Measurements from ENCODE around the gene TEX14.
"Not testable (repeated sequence)": the region's sequence is repeated elsewhere in the genome, so short reads cannot be mapped to it uniquely, and the experiment has no call there.

The TEX14 gene

DNA sequence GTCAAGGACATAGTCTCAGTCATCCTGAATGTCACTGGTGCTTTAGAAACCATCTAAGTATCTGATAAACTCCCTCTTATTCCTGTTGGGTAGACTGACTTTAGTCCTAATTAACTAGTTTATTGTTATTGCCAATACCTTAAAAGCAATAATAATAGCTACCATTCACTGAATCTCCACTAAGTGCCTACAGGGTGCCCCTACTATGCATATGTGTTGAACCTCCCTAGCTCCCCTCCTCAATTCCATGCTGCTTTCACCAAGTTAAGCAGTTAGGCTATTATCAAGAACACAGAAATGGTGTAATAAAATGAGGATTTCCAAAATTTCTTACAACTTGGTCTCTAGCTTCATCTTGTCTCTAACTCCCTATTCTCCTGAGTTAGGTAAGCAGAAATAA, 89.9 kb downstream of the TEX14 start:
- no peak for DNase-seq (ENCODE audit: low read depth in 2 of 2)

DNA sequence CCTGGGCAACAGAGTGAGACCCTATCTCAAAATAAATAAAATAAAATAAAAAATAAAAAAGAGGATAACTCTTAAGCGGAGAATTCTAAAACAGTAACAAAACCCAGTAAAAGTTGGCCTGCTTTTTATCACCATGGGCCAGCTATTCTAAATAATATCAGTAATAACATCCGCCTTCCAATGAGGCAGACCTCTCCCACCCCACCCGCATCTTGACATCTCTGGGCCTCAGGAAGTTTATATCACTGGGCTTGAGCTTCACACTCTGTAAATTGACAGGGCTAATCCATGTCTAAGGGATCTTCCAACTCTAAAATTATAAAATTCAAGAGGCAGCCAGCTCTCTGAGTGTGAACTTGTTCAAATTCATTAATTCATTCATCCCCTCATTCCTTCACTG, 94.5 kb downstream of the TEX14 start:
- no peak for DNase-seq (ENCODE audit: low read depth in 2 of 2)

DNA sequence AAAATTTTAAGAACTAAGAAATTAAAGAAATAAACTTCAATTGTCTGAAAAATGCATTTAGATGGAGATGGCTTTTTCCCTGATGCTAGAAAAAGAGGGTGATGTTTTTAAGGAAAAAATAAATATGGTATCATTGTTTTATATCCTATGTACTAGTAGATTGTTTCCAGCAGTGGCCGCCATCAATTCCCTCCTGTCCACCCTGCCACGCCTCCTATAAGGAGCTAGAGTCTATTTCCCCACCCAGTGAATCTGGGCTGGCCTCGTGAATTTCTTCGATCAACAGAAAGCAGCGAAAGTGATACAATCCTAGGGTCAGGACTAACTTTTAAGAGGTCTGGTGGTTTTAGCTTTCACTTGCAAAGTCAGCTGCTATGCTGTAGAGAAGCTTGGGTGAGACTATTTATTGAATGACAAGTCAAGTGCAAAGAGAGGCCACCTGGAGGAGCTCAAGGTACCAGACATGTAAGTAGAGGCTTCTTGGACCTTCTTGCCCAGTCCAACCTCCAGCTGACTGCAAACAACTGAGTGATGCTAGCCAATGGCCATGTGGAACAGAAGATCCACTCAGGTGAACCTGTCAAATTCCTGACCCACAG, 96.6 kb downstream of the TEX14 start:
- DNase-seq (ENCODE audit: low read depth in 2 of 2) = no peak

DNA sequence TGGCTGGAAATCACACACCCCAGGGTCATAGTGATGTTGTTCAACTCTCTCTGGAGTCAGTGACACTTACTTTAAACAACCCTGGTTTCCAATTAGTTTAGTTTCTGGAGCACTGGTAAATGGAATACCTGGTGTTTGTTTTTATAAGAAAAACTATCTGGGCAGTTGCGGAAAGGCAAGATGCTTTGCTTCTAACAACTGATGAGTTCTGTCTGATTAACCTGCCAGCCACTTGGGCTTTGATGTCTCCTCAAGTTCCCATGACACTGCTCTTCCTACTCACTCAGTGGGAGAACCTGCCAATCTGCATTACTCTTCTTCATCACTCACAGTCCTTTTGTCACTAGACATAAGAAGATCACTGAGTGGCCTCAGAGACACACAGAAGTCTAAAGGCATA, 98.7 kb downstream of the TEX14 start:
- no peak for DNase-seq (ENCODE audit: low read depth in 2 of 2)

DNA sequence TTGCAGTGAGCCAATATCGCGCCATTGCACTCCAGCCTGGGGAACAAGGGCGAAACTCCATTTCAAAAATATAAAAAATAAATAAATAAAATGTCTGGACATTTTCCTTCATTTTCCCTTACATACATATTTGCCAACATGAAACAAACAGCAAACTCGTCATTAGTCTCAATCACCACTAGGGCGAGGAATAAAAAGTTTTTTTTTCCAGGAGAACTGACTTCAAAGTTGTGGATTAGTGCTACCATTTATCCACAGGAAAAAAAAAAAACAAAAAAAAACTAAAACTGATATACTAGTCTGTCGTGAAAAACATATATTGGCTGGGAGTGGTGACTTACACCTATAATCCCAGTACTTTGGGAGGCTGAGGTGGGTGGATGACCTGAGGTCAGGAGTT, 100.4 kb downstream of the TEX14 start:
- no peak for DNase-seq (ENCODE audit: low read depth in 2 of 2)

DNA sequence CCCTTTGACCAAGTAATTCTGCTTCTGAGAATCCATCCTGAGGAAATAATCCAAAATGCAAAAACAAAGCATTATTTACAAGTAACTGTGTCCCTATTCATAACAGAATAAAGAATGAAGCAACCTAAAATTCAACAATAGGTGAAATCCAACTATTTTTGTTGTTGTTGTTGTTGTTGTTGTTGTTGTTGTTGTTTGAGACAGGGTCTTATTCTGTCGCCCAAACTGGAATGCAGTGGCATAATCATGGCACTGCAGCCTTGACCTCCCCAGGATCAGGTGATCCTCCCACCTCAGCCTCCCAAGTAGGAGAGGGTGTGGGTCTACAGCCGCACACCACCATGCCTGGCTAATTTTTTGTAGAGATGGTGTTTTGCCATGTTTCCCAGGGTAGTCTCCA, 101.5 kb downstream of the TEX14 start:
- no peak for DNase-seq (ENCODE audit: low read depth in 2 of 2)

DNA sequence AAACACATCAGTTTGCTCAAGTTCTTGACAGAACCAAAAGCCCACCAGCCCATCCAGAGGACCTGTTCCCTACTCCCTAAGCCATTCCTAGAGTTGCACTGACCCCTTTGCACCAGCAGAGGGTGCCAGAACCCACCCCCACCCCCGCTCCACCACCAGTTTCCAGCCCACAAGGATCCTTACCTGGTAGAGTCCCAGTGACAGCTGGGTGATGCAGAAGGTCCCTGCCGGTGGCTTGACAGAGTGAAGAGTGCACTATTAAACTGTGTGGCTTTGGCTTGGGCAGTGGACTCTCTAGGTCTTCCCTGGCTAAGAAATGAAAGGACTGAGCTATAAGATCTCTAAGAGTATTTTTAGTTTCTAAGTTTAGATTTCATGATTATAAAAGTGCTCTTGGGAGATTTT, 104.1 kb downstream of the TEX14 start:
- peak; percentile 12 to 32 for DNase-seq (ENCODE audit: low read depth in 2 of 2)

DNA sequence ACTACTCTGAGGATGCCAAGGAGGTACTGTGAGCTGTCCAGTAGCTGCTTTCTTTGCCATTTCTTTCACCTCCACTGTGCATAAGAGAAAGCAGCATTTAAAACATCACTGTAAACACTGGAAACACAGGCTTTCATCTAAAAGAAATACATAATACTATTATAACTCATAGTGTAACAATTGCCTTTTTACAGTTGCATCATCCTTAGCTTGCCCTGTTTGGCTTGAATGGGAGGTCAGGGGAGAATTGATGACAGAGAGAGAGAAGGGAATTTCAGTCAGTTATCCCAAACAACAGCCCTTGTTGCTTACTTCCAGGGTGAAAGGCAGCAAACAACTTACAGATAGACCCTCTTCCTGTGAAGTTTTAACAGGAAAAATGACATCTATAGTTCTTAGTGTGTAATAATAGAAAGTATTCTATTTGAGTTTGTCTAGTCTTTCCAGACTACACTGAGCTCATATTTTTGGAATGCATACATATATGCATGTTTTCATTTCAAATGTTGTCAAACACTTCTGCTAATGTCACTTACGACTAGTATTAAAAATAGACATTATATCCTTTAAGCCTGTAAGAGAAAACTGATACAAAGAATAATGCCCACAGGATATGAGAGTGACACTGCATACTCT, 105.7 kb downstream of the TEX14 start:
- DNase-seq (ENCODE audit: low read depth in 2 of 2) = no peak

DNA sequence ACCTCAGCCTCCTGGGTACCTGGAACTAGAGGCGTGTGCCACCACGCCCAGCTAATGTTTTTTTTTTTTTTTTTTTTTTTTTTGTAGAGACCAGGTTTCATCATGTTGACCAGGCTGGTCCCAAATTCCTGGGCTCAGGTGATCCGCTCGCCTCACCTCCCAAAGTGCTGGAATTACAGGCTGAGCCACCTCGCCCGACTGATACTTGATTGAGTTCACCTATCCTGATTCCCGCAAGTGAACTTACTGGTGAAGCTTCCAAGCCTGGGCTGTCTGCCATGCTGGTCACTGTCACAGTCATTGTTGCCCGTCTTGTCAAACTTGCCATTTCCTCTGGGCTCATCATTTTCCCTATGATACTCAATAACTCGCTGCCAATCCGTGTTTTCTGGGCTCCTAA, 106.3 kb downstream of the TEX14 start:
- DNase-seq (ENCODE audit: low read depth in 2 of 2) = no peak

DNA sequence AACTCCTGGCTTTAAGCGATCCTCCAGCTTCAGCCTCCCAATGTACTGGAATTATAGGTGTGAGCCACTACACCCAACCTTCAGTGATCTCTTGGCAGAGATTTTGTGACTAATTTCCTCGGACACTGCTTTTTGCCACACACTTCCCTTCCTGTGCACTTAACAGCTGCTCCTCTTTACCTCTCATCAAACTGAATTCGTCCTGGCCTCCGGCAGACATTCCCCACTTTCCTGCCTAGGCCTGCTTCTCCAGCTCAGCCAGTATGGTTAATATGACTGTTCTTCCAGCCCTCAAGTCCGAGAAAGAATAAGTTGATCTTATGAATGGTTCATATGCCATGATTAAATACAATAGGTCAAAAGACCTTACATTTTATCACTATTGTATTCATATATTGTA, 108.4 kb downstream of the TEX14 start:
- DNase-seq (ENCODE audit: low read depth in 2 of 2) = no peak

DNA sequence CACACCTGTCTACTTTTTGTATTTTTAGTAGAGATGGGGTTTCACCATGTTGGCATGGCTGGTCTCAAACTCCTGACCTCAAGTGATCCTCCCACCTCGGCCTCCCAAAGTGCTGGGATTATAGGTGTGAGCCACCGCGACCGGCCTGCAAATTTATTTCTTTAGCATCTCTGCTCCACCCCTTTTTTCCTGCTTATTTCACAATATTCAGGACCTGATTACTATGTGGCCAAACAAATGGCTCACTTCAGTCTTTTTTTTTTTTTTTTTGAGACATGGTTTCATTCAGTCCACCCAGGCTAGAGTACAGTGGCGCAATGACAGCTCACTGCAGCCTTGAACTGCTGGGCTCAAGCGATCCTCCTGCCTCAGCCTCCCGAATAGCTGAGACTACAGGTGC, 109.1 kb downstream of the TEX14 start:
- not testable (repeated sequence) for DNase-seq (ENCODE audit: low read depth in 2 of 2)

DNA sequence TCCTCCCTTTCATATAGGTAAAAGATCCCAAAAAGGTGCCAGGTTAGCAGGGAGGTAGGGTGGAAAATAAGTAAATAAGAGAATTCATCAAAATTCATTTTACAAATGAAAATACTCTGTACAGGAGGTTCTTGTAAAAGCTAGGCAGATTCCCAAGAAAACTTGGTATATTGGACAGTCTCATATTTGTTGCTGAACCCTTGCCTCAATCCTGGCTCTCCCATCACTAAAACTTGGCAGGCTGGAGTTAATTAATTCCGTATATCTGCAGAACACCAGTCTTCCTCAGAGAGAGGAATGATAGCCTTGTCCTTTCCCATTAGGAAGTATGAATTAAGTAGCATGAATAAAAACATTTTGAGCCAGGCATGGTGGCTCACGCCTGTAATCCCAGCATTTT, 111.2 kb downstream of the TEX14 start:
- DNase-seq (ENCODE audit: low read depth in 2 of 2) = no peak

DNA sequence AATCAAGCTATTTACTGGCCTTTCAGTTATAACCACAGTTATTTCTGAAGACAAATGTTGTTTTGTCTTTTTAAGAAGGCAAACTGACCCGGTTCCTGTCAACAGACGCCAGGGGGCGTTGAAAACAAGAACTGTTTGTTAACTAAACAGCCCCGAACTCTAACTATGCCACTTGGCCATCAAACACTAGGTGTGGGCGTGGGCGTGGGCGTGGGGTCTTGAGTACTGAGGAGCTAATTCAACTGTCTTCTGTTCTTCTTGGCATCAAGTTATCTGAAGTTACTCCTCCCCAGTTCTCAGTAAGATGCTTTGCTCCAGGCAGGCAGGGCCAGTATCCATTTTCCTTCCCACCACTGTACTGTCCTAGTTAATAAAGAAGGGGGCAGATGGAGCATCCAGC, 114.1 kb downstream of the TEX14 start:
- DNase-seq (ENCODE audit: low read depth in 2 of 2) = peak; percentile 4 to 20

DNA sequence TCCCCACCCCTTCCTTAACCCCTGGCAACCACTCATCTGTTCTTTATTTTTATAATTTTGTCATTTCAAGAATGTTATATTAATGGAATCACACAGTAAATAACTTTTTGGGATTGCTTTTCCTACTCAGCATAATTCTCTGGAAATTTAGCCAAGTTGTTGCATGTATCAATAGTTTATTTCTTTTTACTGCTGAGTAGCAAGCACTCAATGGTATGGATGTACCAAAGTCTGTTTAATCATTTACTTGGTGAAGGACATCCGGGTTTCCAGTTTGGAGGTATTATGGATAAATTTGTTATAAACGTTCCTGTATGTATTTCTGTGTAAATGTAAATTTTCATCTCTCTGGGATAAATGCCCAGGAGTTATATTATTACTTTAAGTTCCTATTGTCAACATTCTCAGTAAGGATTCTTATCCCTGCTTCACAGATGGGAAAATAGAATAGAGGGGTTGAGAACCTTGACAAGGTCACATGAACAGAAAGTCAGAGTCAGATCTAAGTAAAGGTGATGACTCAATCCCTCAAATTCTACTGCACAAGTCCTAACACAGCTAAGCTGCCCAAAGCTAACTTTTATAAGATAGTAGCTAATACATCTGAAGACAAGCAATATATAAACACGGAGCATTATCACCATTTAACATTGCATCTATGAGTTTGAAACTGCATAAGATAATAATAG, 115.0 kb downstream of the TEX14 start:
- DNase-seq (ENCODE audit: low read depth in 2 of 2) = no peak

DNA sequence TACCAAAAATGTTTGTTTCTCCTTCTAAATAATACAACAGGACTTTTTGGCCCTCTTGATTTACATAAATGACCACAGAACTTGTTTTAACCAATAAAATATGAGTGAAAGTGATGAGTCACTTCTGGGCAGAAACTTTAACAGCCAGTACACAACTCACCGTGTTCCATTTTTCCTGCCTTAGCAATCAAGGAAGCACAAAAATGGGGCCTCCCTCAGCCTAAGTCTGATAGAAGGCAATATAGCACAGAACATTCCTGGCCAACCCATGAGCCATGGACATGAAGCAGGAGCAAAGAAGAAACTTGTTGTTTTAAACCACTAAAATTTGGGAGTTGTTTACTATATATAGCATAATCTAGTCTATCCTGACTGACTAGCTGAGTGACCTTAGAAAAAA, 116.3 kb downstream of the TEX14 start:
- no peak for DNase-seq (ENCODE audit: low read depth in 2 of 2)

DNA sequence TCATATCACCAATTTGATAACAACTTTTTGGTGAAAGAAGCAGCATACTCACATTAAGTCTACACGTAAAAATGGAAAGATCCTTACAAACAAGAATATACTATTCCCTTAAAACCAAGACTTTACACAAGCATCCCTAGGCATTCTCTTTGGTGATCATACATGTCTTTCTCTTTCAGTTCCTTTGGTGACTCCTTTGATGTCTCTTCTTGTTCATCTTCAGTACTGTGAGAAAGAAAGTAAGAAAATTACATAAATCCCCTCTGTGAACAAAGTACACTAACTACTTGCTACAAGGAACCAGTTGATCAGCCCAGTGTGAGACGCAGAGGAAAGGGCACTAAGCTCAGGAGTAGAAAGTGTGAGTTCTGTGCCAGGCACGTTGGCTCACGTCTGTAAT, 117.8 kb downstream of the TEX14 start:
- DNase-seq (ENCODE audit: low read depth in 2 of 2) = no peak

DNA sequence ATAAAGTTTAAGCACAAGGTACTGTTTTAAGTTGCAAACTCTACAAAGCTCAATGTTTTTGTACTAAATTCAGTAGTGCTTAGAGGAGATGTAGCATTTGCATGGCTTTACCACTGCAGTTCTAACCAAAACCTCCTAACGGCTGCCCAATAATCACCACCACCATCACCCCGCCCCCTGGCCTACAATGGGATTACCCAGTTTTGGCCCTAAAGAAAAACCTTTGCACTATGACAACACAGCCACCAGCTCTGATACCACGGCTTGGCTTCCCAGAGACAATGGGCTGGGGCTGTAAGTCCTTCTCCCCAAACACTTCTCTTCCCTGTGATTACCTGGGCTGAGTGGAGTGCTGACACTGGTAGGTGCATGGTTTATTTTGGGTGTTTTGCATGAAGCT, 119.0 kb downstream of the TEX14 start:
- no peak for DNase-seq (ENCODE audit: low read depth in 2 of 2)

DNA sequence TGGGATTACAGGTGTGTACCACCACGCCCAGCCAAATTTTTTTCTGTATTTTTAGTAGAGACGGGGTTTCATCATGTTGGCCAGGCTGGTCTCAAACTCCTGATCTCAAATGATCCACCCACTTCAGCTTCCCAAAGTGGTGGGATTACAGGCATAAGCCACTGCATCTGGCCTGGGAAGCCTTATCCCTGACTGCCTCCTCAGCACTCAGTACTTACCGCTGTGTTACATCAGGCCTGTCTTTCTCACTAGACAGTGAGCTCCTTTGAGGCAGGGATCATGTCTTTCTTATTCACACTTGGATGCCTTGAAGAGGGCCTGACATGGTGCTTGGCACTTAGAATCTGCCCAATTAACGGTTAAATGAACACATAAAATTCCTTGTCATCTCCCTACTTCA, 121.1 kb downstream of the TEX14 start:
- no peak for DNase-seq (ENCODE audit: low read depth in 2 of 2)

DNA sequence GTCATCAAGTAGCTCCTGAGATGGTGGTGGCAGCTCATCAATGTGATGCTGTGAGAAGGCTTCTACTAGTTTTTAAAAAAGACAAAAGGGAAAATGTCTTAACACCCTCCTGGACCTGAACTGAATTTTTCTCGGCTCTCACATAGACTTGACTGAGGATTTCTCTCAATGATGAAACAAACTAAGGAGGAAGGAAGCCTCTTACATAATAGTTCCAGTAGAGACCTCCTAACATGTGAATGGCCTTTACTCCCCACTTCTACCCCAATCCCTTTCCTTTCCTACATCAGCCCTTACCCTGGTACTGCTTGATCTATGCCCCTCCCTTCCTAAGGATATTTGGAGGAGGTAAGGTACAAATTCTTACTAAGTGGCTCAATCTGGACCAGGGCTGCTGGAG, 122.6 kb downstream of the TEX14 start:
- no peak for DNase-seq (ENCODE audit: low read depth in 2 of 2)

DNA sequence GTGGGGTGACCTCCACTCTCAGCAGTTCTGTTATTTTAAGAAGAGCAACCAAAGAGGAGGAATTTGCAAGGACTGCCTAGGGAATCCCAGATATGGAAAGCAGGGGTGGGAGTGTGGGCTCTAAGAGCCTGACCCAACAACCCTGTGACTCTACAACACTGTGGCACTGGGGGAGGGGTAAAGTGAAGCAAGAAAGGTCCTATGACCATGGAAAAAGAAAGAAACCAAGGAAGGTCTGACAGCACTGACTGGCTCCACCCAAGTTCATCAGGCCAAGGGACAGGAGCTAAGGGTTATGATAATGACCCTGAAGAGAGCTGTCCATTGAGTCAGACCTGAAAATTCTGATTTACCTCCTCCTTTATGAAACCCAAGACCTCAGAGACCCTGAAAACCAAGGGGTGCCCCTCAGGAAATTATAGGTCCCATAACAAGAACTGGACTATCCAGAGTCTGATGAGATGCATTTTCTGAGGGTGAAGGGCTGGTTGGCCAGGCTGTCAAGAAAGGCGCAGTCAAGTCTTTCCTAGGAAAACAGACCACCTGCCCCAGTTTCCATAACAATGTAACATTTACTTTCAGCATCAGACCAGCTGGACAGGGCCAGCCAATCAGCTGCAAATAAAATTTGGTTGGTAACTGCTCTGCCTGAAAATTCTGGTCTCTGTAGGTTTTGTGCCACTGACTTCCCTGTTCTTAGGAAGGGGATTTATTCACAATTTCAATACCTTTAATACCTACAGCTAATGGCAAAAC, 123.6 kb downstream of the TEX14 start:
- no peak for DNase-seq (ENCODE audit: low read depth in 2 of 2)

DNA sequence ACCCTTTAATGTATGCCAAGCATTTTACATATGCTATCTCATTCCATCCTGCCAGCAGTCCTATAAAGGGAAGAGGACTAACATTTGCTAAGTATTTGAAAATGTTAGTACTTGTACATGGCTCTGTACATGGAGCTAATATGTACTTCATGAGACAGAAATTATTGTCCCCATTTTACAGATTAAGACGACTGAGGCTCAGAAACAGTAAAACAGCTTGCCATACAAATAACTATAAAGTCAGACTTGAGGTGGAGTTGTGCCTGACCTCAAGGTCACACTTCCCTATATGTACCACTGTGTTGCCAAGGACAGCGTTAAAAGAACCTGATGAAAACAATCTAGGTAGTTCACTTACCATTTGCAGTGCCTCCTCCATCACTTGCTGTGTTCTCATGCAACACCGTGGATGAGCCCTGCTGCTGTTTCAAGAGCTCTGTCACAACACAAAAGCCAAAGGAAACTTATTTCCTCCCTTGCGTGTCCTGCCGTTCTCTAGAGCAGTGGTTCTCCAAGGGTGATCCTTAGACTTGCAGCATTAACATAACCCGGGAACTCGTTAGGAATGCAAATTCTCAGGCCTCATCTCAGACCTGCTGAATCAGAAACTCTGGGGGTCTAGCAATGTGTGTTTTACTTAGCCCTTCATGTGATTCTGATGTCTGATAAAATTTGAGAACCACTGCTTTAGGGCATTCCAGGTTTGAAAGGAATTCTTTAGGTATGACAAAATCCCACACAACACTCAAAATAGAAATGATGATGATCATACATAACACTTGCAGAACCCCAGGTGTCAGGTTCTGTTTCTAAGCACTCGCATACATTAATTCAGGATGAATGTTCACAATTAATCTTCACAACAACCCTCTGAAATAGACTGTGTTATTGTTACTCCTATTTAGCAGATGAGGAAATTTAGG, 126.2 kb downstream of the TEX14 start:
- DNase-seq (ENCODE audit: low read depth in 2 of 2) = no peak

DNA sequence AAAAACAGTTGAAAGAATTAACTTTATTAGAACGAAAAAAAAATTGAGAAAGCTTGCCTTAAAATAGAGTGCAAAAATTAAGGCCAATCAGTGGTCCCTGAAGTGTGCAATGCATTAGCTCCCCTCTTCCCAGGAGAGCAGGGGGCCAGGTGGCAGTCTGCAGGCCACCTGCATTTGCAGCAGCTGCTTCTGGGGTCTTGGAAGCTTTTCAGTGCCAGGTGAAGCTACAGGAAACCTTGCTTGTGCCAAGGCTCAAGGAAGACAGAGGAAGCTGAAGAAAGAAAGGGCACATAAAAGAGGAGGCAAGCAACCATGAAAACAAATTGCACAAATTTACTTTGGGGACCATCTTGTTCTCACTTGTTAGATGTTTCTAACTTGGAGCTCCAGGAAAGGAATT, 126.9 kb downstream of the TEX14 start:
- DNase-seq (ENCODE audit: low read depth in 2 of 2) = no peak
